HepG2 (cell line): ENCODE results near the gene SMTN. TPM values are rescaled to one million over a fixed set of nuclear protein-coding genes. Genes with fewer than 3 reads are reported as not detected.

Experiments
- polyA plus RNA-seq, 8 experiments: library from polyadenylated mRNA; depleted of rRNA in 3 of 8; stranded (reverse) in 7 of 8; unstranded in 1 of 8; fragments of >200 nt; fragmentation: Illumina TruSeq in 4 of 8; extraction: Trizol in 4 of 8; gene quantifications; 2 replicates each; pipeline versions ENCODE4 v1.2.1 to v1.2.3, GENCODE V29; 2011 to 2016; ENCODE audit warnings: low read depth in 4 of 8, missing spikeins in 1 of 8, mixed read lengths in 1 of 8; ENCODE audit not compliant: insufficient read depth in 1 of 8
- total RNA-seq, 5 experiments: library from RNA; depleted of rRNA; stranded (reverse); fragments of >200 nt; fragmentation: Illumina TruSeq; extraction: Trizol; gene quantifications; 2 replicates each; pipeline ENCODE4 v1.2.3, GENCODE V29; 2016; ENCODE audit warnings: low read depth in 1 of 5

Gene SMTN
- total and polyA plus RNA-seq, 2 of the 13 experiments (the other 11 are each of a cell fraction or from before 2014, with no cell fraction given) = 14.7 to 26.1 TPM

Other genes starting within 250 kb of the SMTN start
- gene MORC2, start 112.5 kb upstream of the SMTN start, total RNA-seq (2016; rRNA removed; fragmentation: Illumina TruSeq; extraction: Trizol) = 18.3 and 28.2 TPM in 2 replicates
- 11.9 and 17.8 TPM in 2 replicates for gene MORC2, start 112.5 kb upstream of the SMTN start, polyA plus RNA-seq (2011; rRNA removed)
- 32.8 and 35.2 TPM in 2 replicates for gene TUG1, start 112.1 kb upstream of the SMTN start, total RNA-seq (2016; rRNA removed; fragmentation: Illumina TruSeq; extraction: Trizol)
- gene TUG1, start 112.1 kb upstream of the SMTN start, polyA plus RNA-seq (2011; rRNA removed) = 101 and 122 TPM in 2 replicates
- gene SELENOM, start 26.2 kb downstream of the SMTN start, total RNA-seq (2016; rRNA removed; fragmentation: Illumina TruSeq; extraction: Trizol) = 2.4 and 4.1 TPM in 2 replicates
- 4.3 and 5.5 TPM in 2 replicates for gene SELENOM, start 26.2 kb downstream of the SMTN start, polyA plus RNA-seq (2011; rRNA removed)
- 0.15 and 0.24 TPM in 2 replicates for gene INPP5J, start 41.6 kb downstream of the SMTN start, total RNA-seq (2016; rRNA removed; fragmentation: Illumina TruSeq; extraction: Trizol)
- 1.1 and 1.3 TPM in 2 replicates for gene INPP5J, start 41.6 kb downstream of the SMTN start, polyA plus RNA-seq (2011; rRNA removed)
- 0.11 and 0.42 TPM in 2 replicates for gene PLA2G3, start 59.2 kb downstream of the SMTN start, total RNA-seq (2016; rRNA removed; fragmentation: Illumina TruSeq; extraction: Trizol)
- gene PLA2G3, start 59.2 kb downstream of the SMTN start, polyA plus RNA-seq (2011; rRNA removed) = 0.12 and 0.24 TPM in 2 replicates
- 21.4 and 28.8 TPM in 2 replicates for gene RNF185, start 78.9 kb downstream of the SMTN start, total RNA-seq (2016; rRNA removed; fragmentation: Illumina TruSeq; extraction: Trizol)
- 26.4 and 27.5 TPM in 2 replicates for gene RNF185, start 78.9 kb downstream of the SMTN start, polyA plus RNA-seq (2011; rRNA removed)
- gene LIMK2, start 131.0 kb downstream of the SMTN start, total RNA-seq (2016; rRNA removed; fragmentation: Illumina TruSeq; extraction: Trizol) = 25.9 and 29.8 TPM in 2 replicates
- 20.9 and 22.2 TPM in 2 replicates for gene LIMK2, start 131.0 kb downstream of the SMTN start, polyA plus RNA-seq (2011; rRNA removed)
- 0.44 and 1.3 TPM in 2 replicates for gene PIK3IP1, start 211.2 kb downstream of the SMTN start, total RNA-seq (2016; rRNA removed; fragmentation: Illumina TruSeq; extraction: Trizol)
- gene PIK3IP1, start 211.2 kb downstream of the SMTN start, polyA plus RNA-seq (2011; rRNA removed) = 2.5 and 5.3 TPM in 2 replicates